KMS-11 (cell line): ENCODE data around the gene PLXNB2.

Experiments
- H2AFZ ChIP-seq: fragments of 200-600 bp; sonication (generic); 2 replicates; pipeline ENCODE4 v1.6.1; 2016; ENCODE audit warnings: antibody characterized with exemption, mixed run types, low read depth
- H3K27ac ChIP-seq: fragments of 200-600 bp; sonication (generic); 2 replicates; pipeline ENCODE4 v1.6.1; 2016; ENCODE audit warnings: mild to moderate bottlenecking, mixed run types
- H3K27me3 ChIP-seq: fragments of 200-600 bp; sonication (generic); 2 replicates; pipeline ENCODE4 v1.6.1; 2017; ENCODE audit warnings: mild to moderate bottlenecking, low read depth, mixed run types, moderate library complexity; ENCODE audit not compliant: insufficient read depth
- H3K36me3 ChIP-seq: fragments of 200-600 bp; sonication (generic); 2 replicates; pipeline ENCODE4 v1.6.1; 2017; ENCODE audit warnings: mild to moderate bottlenecking, mixed run types; ENCODE audit not compliant: insufficient read depth
- H3K4me1 ChIP-seq: fragments of 200-600 bp; sonication (generic); 2 replicates; pipeline ENCODE4 v1.6.1; 2016; ENCODE audit warnings: mild to moderate bottlenecking, low read depth, mixed run types; ENCODE audit not compliant: poor library complexity, severe bottlenecking
- H3K4me2 ChIP-seq: fragments of 200-600 bp; sonication (generic); 2 replicates; pipeline ENCODE4 v1.7.0; 2016; ENCODE audit warnings: mild to moderate bottlenecking, mixed run types
- H3K4me3 ChIP-seq: fragments of 200-600 bp; sonication (generic); IDR thresholded peaks from 2 replicates; pipeline ENCODE4 v1.6.1; 2017; ENCODE audit warnings: low read depth, low read length, mixed read lengths; ENCODE audit not compliant: insufficient read depth
- H3K79me2 ChIP-seq: fragments of 200-600 bp; sonication (generic); 2 replicates; pipeline ENCODE4 v1.6.1; 2016; ENCODE audit warnings: low read depth, mixed run types; ENCODE audit not compliant: insufficient read depth
- H3K9ac ChIP-seq: fragments of 200-600 bp; sonication (generic); 2 replicates; pipeline ENCODE4 v1.6.1; 2016; ENCODE audit warnings: mild to moderate bottlenecking, mixed run types
- H4K20me1 ChIP-seq: fragments of 200-600 bp; sonication (generic); 2 replicates; pipeline ENCODE4 v1.6.1; 2016; ENCODE audit warnings: mild to moderate bottlenecking, mixed run types; ENCODE audit not compliant: insufficient read depth
- CTCF ChIP-seq: fragments of 200-600 bp; sonication (generic); conservative IDR thresholded peaks from 2 replicates; pipeline ENCODE4 v1.6.1; 2017; ENCODE audit warnings: low read depth, mild to moderate bottlenecking, antibody characterized with exemption, low read length, moderate library complexity, mixed read lengths

Gene PLXNB2

DNA sequence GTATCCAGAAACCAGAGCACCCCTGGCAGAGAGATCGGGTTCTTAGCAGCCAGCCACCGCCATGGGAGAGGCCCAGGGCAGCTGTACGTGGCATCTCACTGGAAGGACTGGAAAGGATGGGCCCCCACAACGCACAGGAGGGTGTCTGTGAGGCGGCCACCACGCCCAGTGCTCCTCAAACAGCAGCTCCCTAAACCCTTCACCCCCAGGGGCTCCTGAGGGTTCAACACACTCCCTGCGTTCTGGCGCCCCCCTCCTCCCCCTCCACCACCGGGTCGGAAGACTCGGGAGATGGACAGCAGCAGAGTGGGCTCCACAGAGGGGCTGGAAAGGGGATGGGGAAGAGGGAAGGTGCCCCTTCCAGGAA lies 47.0 kb downstream of the PLXNB2 start:
- Histone ChIP-seq H3K27me3 (no peaks in the 10 kb centered on the region), H4K20me1 (no peaks in the 10 kb centered on the region), H3K4me2 (peak overlapping the region; percentile 50; the same call in 1 of the 2 replicates), H3K27ac (no peak overlapping the region), H2AFZ (no peak overlapping the region; the same call in 1 of the 2 replicates), H3K9ac (peak overlapping the region; percentile 60; the same call in 1 of the 2 replicates), H3K79me2 (no peaks in the 10 kb centered on the region), H3K36me3 (no peaks in the 10 kb centered on the region), H3K4me3 (no peak overlapping the region), H3K4me1 (peaks cover 10% of the 10 kb centered on the region)
- TF ChIP-seq CTCF, result no peak

DNA sequence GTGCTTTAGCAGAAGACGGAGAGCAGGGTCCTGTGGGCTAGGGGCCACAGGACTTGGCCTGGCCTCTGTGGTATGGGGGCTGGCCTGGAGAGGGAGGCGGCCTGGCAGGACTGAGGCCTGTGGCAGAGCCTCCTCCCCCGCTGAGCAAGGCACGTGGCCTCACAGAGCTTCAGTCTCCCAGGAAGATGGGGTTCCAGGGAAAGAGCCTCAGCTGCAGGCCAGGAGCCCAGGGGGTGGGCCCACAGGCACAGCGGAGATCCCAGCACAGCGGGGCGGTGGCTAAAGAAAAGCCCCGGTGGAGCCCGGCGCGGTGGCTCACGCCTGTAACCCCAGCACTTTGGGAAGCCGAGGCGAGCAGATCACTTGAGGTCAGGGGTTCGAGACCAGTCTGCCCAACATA lies 48.1 kb downstream of the PLXNB2 start:
- no peak for TF ChIP-seq CTCF
- peaks cover 10% of the 10 kb centered on the region for H3K4me1 ChIP-seq

DNA sequence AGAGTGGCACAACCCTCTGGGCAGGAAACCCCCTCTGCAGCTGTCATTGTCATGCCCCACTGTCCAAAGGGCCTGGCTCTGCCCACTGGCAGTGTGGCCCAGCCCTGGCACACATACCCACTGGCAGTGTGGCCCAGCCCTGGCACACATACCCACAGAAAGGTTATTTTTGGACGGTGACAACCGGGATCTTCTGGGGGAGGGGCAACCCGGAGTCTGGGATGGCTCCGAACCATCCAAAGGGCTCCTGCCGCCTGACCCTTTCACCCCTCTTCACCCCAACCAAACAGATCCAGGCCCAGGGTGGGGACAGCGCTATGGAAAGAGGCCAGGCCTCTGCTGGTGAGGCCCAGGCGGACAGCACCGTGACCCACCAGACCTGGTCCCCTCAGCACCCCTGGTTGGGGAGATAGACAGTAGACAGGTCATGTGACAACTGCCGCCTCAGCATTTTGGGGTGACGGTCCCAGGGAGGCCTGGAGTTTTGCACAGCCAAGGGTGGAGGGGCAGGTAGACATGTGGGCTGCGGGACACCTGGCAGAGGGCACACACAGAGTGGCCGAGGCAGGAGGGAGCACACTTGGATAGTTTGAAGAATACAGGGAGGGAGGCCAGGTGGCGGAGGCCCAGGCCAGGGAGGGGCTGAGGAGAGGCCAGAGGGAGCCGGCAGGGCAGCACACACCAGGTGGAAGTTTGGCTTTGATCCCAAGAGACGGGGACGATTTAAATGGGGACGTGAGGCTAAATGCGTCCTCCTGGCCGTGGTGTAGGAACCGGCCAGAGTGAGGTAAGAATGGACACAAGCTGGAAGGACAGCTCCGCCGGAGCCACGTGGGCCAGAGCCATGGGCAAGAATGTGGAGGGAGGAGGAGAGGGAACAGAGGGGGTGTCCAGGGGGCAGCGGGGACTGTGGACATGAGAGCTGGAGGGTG lies 48.8 kb downstream of the PLXNB2 start:
- Histone ChIP-seq H3K4me1 (peaks cover 10% of the 10 kb centered on the region), H3K27ac (no peak overlapping the region), H3K79me2 (no peaks in the 10 kb centered on the region), H2AFZ (no peak overlapping the region), H3K4me3 (no peak overlapping the region), H3K9ac (no peak overlapping the region), H3K36me3 (no peaks in the 10 kb centered on the region), H3K4me2 (no peak overlapping the region), H4K20me1 (no peaks in the 10 kb centered on the region), H3K27me3 (no peaks in the 10 kb centered on the region)
- no peak for TF ChIP-seq CTCF

More for the DNA sequence above, 48.1 kb downstream of the PLXNB2 start:
- Histone ChIP-seq H3K4me3 (no peak overlapping the region), H3K9ac (no peak overlapping the region), H3K79me2 (no peaks in the 10 kb centered on the region), H3K36me3 (no peaks in the 10 kb centered on the region), H3K27me3 (no peaks in the 10 kb centered on the region), H2AFZ (no peak overlapping the region), H3K27ac (no peak overlapping the region), H4K20me1 (no peaks in the 10 kb centered on the region), H3K4me2 (no peak overlapping the region)

GRCh38 chr22:50257451-50258360 lies 49.7 kb downstream of the PLXNB2 start:
- H3K27ac ChIP-seq, result no peak overlapping the region
- no peaks in the 10 kb centered on the region for H3K36me3 ChIP-seq
- H2AFZ ChIP-seq, result no peak overlapping the region
- TF ChIP-seq CTCF, result no peak
- no peak overlapping the region for H3K4me3 ChIP-seq
- no peaks in the 10 kb centered on the region for H3K27me3 ChIP-seq
- no peak overlapping the region for H3K9ac ChIP-seq
- no peak overlapping the region for H3K4me2 ChIP-seq
- peaks cover 8% of the 10 kb centered on the region for H3K4me1 ChIP-seq
- H3K79me2 ChIP-seq, result no peaks in the 10 kb centered on the region
- H4K20me1 ChIP-seq, result no peaks in the 10 kb centered on the region
